HG02642 (cell line): ENCODE measurements around the gene INPP4B.
A peak's percentile ranks its signal among the peaks of the same experiment; 100 is the strongest.

Experiments
- ATAC-seq: cut with Tn5 transposase; IDR thresholded peaks from one replicate; pipeline ENCODE4 v1.9.1; 2021; ENCODE audit warnings: mild to moderate bottlenecking; ENCODE audit not compliant: unreplicated experiment, poor library complexity

INPP4B gene

DNA sequence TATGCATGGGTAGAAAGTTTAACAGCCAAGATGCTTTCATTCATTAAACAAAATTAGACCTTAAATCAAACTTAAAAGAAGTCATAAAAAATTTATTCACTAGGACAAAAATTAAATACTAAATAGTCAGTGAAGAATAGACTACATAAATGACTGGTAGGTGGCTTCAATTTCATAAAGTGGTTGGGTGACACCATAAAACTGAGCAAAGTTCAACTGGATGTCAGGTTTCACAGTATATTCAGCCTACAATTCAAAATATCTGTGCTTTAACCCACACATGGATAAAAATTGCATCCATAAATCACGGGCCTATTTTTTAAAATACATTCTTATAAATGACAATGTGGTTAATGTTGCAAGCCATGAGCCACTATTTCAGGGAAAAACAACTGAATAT, 627.4 kb downstream of the INPP4B start:
- no peak for ATAC-seq

DNA sequence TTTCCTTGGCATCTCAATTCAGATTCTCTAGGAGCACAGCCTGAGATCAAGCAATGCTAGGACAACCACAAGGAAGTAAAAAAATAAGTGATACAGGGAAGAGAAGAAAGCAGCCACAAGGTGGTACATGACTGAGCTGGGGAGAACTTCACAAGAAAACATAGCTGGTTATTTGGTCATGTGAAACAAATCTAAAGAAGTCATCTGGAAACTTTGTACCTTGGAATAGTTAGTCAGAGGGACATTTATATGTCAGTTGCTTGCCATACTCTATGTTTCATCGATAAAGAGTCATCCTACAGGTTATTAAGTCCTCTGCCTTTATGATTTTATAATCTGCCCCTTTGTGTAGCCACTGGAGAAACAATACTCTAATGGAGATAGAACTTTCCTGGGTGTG, 634.7 kb downstream of the INPP4B start:
- no peak for ATAC-seq

DNA sequence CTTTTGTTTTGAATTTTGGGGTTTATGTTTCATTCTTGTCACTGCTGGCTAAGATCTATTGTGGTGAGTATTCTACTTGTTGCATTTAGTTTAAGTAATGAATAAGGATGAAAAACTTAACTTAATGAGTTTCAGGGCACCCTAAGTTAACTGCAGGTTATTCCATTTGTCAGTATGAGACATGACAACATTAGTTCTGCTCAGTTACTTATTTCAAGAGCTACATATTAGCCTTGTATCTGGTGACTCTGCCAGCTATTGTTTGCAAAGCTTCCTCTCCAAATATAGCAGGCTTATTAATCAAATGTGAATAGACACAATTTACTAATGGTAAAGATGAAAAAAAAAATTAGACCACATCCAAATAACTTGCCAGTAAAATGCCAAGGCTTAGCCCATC, 642.6 kb downstream of the INPP4B start:
- ATAC-seq, result no peak

DNA sequence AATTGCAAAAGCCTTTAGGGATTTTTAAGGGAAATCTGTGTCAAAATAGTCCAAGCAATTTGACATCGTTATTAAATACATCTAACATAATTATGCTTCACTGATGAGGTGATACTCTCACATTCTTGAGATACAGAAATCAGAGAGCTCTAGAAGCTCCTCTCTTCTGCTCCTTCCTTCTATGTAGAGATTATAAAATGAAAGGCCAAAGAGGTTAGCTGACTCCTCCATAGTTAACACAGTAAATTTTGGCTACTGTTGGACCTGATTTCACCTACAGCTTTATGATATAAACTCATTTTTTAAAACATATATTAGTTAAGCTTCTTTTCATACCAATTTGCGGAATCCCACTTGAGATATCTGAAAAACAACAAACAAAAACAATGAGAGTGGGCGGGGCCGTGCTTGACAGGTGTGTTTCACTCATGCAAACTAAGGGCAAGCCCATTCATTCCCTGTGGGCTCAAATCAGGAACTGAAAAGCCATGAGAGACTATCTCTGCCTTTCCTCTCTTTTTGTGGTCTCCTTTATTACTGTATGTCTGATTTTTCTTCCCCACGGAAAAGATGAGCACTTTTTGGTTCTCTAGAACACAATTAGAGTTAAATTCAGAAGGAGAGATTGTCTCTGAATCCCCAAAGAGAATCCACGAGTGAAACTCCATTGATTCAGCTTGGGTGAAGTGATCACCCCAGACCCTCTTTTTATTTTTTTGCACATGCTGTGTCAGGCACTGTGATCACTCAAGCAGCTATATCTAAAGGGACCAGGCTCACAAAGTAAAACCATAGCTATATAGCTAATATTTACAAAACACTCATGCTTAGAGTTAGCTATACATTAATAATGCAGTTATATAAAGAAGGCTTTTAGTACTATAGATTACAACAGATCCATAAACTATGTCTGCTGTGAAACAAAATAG, 643.4 kb downstream of the INPP4B start:
- ATAC-seq, result peak; percentile 92

DNA sequence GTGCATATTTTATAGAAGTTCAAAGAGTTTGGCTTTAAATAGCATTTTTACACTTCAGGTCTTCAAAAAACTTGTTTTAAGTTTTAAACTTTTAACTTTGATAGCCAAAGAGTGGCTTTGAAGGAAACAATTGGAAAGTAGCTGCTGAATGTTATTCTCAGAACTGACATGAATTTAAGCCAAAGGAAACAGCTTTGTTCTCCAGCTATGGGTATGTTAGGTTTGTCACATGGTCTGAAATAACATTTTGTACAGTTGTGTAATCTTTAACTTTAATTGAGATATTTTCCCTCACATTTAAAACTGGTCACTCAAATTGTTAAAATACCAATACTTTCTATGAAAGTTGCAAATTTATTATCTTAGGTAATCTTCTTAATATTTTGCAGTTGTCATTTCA, 645.1 kb downstream of the INPP4B start:
- ATAC-seq, result no peak

DNA sequence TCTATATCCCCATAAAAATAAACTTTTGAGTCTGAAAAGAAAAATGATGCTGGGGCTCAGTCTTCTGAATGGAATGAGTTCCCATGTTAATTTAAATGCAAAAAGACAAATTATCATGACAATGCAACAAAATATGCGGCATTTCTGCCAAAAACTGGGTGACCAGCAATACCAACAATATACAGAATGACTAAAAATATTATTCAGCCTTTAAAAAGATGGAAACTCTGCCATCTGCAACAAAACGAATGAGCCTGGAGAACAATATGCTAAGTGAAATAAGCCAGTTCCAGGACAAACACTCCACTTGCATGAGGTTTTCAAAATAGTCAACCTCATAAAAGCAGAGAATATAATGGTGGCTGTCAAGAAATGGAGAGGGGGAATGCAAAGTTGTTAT, 651.2 kb downstream of the INPP4B start:
- ATAC-seq, result no peak

DNA sequence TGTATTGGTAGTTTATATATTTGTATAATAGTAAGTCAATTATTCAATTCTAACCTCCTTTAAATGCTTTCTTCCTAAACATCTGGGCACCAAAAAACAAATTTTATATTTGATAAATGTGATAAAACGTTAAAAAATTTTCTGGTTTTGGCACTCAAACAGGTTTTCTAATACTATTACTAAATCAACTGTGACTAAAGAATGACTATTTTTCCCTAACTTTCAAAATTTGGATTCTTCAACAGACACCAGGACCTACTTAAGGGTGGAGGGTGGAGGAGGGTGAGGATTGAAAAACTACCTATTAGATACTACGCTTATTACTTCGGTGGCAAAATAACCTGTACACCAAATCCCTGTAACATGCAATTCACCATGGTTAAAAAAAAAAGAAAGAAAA, 654.2 kb downstream of the INPP4B start:
- ATAC-seq, result no peak

DNA sequence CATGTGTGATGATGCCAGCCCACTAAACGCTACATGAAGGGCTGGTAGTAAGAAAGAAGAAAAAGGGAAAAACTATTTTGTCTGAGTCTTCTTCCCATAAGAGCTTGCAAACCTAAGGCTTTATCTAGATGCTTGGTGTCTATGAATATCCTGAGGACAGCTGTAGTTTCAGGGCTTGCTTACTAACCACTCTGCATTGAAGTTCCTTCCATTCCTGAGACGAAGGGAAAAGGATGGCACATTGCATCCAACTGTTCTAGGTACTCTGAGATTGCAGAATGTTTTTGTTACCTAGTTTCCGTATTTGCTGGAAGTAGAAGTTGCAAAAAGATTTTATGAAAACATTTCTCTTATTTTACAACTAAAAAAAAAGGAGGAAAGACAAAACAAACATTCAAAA, 665.1 kb downstream of the INPP4B start:
- ATAC-seq, result no peak

DNA sequence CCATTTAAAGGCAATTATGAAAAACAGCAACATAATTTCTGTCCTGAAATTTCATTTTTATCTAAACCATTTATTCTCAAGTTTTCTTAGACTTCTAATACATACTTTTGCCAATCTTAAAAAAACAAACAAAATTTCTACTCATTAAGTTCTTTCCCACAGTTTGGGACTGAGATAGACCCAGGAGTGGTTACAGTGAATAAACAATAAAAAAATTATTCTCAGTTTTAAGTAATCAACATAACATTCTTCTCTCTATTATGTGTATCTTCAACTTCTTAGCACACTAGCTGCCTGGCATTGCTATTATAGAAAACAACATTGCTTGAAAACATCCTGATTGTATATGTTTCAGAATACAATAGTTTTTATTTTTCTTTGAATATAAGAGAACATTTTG, 676.9 kb downstream of the INPP4B start:
- ATAC-seq, result no peak

DNA sequence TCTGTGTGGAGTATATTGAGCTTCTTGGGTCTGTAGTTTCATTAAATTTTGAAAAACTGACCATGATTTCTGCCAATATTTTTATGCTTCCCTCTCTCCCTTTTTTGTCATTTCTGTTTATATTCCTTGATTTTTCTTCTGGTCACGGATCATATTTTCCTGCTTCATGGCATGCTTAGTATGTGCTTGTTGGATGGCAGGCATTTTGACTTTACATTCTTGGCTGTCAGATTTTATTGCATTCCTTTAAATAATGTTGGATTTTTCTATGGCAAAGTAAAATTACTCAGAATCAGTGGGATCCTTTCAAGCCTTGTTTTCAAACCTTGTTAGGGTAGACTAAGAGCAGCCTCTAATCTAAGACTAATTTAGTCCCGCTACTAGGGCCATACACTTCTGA, 677.9 kb downstream of the INPP4B start:
- ATAC-seq, result no peak

DNA sequence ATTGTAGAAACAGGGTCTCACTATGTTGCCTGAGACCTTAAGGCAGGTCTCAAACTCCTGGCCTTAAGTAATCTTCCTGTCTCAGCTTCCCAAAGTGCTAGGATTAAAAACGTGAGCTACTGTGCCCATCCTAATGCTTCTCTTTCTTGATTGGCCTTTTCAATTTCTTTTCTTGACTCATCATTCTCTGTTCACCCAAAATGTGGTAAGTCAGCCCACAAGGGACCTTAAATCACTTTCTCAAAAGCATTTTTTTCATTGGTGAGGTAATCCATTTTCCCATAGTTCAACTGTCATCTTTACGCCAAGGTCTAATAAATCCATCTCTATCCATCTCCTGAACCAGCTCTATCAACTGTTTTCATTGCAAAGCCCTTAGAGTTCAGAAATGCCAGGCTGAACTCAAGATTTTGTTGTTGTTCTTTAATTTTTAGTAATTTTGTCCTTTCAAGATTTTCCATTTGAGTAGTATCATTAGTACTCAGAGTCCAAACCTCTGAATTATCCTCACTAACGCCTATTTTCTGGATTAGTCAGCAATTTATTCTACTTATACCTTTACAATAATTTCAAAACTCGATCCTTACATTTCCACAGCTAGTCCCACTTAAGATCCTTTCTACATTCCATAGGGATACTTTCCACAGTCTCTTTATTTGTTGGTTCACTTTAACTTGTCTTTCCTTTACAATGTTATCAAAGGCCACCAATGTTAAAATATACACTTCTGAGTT, 681.2 kb downstream of the INPP4B start:
- ATAC-seq, result no peak

DNA sequence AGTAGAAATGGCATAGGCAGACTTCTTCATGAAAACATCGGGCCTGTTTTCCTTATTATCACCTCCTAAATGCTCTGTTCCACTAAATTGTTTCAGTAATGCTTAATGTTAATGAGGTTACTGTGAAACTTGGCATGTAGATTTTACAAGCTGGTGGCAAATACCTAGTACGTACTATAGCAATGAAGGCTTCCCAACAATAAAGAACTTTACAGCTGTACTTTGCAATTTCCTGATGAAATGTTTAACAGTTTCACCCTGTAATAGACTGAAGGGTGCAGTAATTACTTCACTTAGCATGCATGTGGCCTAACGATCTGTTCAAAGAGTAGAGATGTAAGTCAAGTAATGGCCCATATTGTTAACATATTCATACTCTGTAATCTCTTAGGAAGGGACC, 685.0 kb downstream of the INPP4B start:
- ATAC-seq, result no peak

DNA sequence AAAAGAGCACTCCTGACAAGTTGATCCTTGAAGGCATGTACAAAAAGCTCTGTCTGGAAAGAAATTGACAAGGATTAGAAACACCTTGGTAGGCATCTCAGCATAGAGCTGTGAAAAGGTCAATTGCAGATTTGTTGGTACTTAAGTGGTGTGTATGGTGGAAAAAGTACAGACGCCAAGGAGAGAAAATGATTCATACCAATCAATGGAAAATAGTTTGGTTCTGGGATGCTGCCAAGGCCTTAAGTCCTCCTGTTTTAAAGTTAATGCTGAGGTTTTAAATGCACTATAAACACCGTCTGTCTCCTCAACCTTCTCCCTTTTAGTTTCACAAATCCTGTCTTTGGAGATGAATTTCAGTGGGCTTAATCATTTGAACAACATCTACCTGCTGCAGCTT, 685.6 kb downstream of the INPP4B start:
- no peak for ATAC-seq

DNA sequence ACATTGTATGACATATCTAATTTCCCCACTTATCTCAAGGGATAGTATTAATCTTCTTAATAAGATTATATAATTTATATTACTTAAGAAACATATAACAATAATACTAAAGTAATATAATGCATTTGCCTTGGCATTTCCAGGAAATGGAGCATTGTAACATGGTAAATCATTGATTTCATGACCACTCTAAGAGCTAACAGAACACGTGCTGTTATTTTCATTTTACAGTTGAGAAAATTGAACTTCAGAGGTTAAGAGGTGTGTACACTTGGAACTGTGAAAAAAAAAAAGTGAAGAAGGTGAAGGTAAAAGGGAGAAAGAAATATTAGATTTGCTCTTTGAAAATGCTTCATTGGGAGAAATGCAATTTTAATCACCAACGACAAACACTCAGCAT, 687.1 kb downstream of the INPP4B start:
- no peak for ATAC-seq

DNA sequence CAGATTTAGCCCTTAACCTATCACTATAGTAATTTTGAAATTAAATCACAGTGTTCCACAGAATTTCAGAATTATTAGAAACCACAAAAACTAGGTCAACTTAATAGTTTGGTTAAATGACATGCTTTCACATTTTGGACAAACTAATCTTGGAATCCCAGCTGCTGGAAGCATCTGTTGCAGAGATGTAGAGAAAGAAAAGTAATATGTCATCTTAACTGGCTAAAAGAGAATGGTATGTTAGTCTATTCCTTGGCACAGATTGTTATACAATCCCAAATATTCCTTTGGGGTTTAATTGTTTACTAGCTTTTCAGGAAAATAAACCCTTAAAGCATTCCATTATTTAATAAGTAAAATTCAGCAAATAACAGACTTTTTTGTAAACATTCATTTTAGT, 689.8 kb downstream of the INPP4B start:
- ATAC-seq, result no peak

DNA sequence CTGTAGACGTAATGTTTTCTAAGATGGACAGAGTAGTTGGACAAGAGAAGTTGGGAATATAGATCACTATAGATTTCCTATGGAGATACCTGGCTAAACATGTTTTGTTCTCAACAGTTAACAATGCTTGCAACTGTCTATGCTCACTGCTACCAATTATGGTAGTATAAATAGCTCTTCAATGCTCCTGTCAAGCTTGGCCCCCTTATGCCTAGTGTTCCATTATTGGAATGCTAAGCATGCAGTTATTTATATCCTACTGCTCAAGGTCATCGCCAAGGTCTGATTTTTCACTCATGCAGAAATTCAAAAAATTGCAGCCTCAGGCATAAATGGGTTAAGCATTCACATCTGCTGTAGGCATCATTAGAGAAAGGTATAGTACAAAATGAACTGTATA, 690.8 kb downstream of the INPP4B start:
- ATAC-seq, result no peak

DNA sequence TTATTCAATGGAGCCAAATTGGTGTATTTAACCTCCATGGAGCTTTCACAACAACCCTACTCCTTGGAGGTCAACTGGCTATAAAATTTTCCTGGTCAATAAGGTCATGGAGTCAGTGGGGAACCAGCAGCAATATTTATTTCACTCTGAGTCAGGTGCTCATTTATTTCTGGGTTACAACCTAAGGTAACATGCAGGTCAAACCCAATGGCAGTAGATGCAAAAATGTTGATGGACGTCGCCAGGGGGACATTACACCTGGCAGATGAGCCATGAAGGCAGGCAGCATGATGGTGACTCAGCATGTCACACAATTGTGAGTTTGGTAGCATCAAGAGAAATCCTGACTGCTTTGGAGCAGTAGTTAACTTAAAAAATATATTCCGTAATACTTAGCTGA, 695.6 kb downstream of the INPP4B start:
- no peak for ATAC-seq

DNA sequence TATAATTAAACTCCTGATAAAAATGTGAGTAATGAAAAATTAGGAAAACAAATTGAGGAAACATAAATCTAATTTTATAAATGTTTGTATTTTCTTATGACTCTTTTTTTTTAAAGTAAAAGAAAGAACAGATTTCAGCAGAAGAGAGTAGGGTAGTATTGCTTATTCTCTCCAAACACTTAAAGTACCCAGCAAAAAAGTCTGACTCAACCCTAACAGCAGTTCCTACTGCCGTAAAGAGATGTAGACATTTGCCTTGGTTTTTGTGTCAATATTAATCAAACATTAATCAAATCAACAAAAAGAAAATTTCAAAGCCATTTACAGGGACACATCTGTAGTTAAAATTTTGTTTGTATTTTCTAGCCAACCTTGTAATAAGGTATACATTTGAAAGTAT, 701.3 kb downstream of the INPP4B start:
- no peak for ATAC-seq

DNA sequence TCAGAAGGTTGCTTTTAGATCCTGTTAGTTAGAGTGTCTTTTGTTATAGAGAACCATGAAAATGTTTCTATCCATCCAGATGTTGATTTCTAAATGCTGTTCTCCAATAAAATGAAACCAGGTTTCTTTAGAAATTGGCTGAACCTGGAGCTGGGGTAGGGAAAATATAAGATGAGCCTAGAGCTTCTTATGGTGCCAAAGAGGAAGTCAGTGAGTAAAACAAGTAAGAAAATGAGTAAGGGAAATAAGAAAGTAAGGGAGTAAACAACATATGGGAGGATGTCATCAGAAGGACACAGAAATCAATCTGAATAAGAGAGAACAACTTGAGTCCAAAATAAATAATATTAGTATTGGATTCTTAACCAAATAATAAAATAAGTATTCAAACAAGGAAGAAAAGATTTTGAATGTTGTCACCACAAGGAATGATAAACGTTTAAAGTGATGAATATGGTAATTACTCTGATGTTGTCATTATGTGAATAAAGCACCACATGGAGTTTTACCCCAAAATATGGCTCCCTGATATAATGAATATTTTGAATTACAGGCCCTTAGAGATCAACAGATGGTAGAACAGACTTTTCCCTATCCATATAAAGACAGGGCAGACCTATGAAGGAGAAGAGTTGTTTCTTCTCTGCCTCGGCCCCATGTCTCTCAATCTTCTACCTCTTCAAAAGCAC, 703.6 kb downstream of the INPP4B start:
- no peak for ATAC-seq

DNA sequence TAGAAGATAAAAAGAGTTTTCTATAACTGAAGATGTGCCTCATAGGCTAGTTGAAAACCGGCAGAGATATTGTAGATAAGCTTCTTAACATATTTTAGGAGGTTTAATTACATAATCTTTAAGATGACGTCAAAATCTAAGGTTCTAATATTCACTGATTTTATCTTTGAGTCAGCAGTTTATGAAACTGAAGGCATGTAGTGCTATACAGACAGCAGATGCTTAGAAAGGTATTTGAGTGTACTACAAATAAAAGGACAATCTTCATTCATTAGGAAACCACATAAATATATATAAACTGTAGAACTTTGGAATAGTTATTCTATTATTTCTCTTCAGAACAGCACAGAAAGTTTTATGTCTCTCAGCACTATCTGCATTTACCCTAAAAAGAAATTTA, 704.9 kb downstream of the INPP4B start:
- no peak for ATAC-seq

DNA sequence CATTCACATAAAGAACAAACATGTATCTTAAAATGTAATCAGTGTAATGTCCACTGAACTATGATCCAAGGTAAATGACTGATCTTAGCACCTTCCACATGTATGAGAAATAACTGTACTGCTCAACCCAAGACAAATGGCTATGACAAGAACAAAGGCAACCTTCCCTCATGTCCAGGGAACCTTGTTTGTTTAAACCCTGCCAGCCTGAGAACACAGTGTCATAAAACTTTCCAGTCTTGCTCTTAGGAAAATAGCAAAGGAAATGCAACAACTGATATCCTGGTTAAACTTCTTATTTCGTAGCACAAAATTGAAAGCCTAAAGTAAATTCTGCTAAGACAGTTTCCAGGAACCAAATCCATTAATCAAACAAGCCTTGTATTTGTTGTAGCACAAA, 715.4 kb downstream of the INPP4B start:
- no peak for ATAC-seq
